SH-SY5Y (cell line): ENCODE measurements around the gene IGHMBP2.

Experiments
- GATA2 ChIP-seq: IDR thresholded peaks from 2 replicates; pipeline ENCODE4 v1.6.1; 2011; ENCODE audit warnings: mild to moderate bottlenecking, low read depth, low read length
- GATA3 ChIP-seq: IDR thresholded peaks from 2 replicates; pipeline ENCODE4 v1.6.1; 2011; ENCODE audit warnings: low read depth, mild to moderate bottlenecking, low read length, moderate library complexity

- no peak for TF ChIP-seq GATA3
- no peak for TF ChIP-seq GATA2
Measured at GRCh38 chr11:68904248-68904847, 657 bp downstream of the IGHMBP2 start.
